ENCODE data around the gene CFAP68. TPM values are rescaled to one million over a fixed set of nuclear protein-coding genes. Genes with fewer than 3 reads are reported as not detected.

The CFAP68 gene
- total RNA-seq, 1 experiment from 2014 or later = 49.6 TPM

DNA sequence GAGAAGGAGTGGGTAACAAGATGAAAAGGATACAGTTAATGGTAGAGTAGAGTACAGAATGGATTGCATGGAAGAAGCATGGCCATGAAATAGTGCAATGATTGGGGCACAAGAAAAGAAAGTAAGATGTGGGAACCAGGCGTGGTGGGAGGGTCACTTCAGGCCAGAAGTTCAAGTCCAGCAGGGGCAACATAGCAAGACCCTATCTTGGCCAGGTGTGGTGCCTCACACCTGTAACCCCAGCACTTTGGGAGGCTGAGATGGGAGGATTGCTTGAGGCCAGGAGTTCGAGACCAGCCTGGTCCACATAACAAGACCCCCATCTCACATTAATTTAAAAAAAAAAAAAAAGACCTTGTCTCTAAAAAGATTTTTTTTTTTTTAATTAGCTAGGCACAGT is 38.0 kb downstream of the CFAP68 start:
- CTCF ChIA-PET = interaction anchor here (2.3 kb wide), 1 partner anchor 14 kb away, joined by 14 read pairs; no protein-coding TSS in a partner anchor
- Histone ChIP-seq H3K4me1 (ENCODE audit: control insufficient read depth in 1 of 2, insufficient read depth in 2 of 2, low read length in 2 of 2) (peaks cover 8 to 17% of the 10 kb centered on the region in 2 experiments; a peak in 3 of 4 replicates), H3K9me2 (ENCODE audit: insufficient read depth) (no peaks in the 10 kb centered on the region), H3K9me3 (ENCODE audit: control insufficient read depth in 1 of 2, insufficient read depth in 1 of 2, low read depth in 1 of 2, low read length in 2 of 2) (no peaks in the 10 kb centered on the region), H4K20me1 (ENCODE audit: insufficient read depth) (no peaks in the 10 kb centered on the region), H3K36me3 (ENCODE audit: control insufficient read depth in 1 of 2, insufficient read depth in 2 of 2, low read length in 2 of 2) (no peaks in the 10 kb centered on the region), H3K4me3 (replicated peaks in 1 of 2; ENCODE audit: low read depth in 1 of 2, low read length in 2 of 2) (no peak overlapping the region), H3K27me3 (ENCODE audit: insufficient read depth, low read length) (peaks cover 8% of the 10 kb centered on the region; the same call in 1 of the 2 replicates), H2AFZ (ENCODE audit: low read depth, low read length, poor library complexity, severe bottlenecking) (no peak overlapping the region), H3K9ac (ENCODE audit: low read length) (no peak overlapping the region), H3K4me2 (ENCODE audit: low read length) (no peak overlapping the region), H3K27ac (ENCODE audit: low read depth, low read length) (no peak overlapping the region), H3K79me2 (ENCODE audit: insufficient read depth, low read length) (no peaks in the 10 kb centered on the region)
- intact Hi-C loops (cut with micrococcal nuclease) = no loop called here
- RAD21 ChIA-PET (ENCODE audit: low non-redundant PET in 1 of 2, low total read pairs in 2 of 2, uncharacterized antibody in 2 of 2, unreplicated experiment in 2 of 2) = no interaction called here
- BruUV-seq (replicated peaks) = no TSS peak
- ATAC-seq (no peak), DNase-seq (ENCODE audit: low read depth, low spot score) (no peak)
- TF ChIP-seq SRF (IDR thresholded peaks at IDR 0.05; ENCODE audit: low read depth) = no peak
- TF ChIP-seq TCF7L2 (IDR thresholded peaks at IDR 0.05; ENCODE audit: borderline replicate concordance, extremely low read depth, insufficient read depth, insufficient read length) = no peak
- no peak for TF ChIP-seq FOSL1 (IDR thresholded peaks at IDR 0.05; ENCODE audit: low read depth)
- TF ChIP-seq, protein P1, sequence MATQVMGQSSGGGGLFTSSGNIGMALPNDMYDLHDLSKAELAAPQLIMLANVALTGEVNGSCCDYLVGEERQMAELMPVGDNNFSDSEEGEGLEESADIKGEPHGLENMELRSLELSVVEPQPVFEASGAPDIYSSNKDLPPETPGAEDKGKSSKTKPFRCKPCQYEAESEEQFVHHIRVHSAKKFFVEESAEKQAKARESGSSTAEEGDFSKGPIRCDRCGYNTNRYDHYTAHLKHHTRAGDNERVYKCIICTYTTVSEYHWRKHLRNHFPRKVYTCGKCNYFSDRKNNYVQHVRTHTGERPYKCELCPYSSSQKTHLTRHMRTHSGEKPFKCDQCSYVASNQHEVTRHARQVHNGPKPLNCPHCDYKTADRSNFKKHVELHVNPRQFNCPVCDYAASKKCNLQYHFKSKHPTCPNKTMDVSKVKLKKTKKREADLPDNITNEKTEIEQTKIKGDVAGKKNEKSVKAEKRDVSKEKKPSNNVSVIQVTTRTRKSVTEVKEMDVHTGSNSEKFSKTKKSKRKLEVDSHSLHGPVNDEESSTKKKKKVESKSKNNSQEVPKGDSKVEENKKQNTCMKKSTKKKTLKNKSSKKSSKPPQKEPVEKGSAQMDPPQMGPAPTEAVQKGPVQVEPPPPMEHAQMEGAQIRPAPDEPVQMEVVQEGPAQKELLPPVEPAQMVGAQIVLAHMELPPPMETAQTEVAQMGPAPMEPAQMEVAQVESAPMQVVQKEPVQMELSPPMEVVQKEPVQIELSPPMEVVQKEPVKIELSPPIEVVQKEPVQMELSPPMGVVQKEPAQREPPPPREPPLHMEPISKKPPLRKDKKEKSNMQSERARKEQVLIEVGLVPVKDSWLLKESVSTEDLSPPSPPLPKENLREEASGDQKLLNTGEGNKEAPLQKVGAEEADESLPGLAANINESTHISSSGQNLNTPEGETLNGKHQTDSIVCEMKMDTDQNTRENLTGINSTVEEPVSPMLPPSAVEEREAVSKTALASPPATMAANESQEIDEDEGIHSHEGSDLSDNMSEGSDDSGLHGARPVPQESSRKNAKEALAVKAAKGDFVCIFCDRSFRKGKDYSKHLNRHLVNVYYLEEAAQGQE (IDR thresholded peaks at IDR 0.05; ENCODE audit: low read depth) = no peak
- no peak for TF ChIP-seq CEBPB (IDR thresholded peaks at IDR 0.05; ENCODE audit: low read depth)
- TF ChIP-seq JUND (IDR thresholded peaks at IDR 0.05) = no peak
- TF ChIP-seq SP1 (IDR thresholded peaks at IDR 0.05; ENCODE audit: low read depth) = no peak
- no peak for TF ChIP-seq EZH2 (IDR thresholded peaks at IDR 0.05)
- no peak for TF ChIP-seq RAD21 (IDR thresholded peaks at IDR 0.05; ENCODE audit: low read depth)
- TF ChIP-seq YY1 (IDR thresholded peaks at IDR 0.05; ENCODE audit: extremely low read depth, insufficient replicate concordance, low read depth, low read length) = no peak
- no peak for TF ChIP-seq CBX3 (IDR thresholded peaks at IDR 0.05; ENCODE audit: low read depth)
- TF ChIP-seq ZNF274 (IDR thresholded peaks at IDR 0.05; ENCODE audit: low read depth, low read length) = no peak
- TF ChIP-seq POLR2A (IDR thresholded peaks at IDR 0.05; ENCODE audit: borderline replicate concordance, extremely low read depth, insufficient read depth, insufficient read length) = no peak
- TF ChIP-seq, protein P2, sequence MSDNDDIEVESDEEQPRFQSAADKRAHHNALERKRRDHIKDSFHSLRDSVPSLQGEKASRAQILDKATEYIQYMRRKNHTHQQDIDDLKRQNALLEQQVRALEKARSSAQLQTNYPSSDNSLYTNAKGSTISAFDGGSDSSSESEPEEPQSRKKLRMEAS (IDR thresholded peaks at IDR 0.05) = no peak
- POLR2A ChIA-PET = no interaction called here
